H54 (cell line): ENCODE measurements around the gene HOXB1.
"Not testable (repeated sequence)": the region's sequence is repeated elsewhere in the genome, so short reads cannot be mapped to it uniquely, and the experiment has no call there.

ENCODE experiments used
- DNase-seq: peaks from one replicate; pipeline ENCODE4 v3.0.0; 2011; ENCODE audit warnings: low spot score, mixed read lengths; ENCODE audit not compliant: insufficient read length
- FAIRE-seq: peaks from 3 replicates; lab custom pipeline; 2011; peaks lifted over from hg19 to GRCh38; lab: Jason Lieb, UNC
- POLR2A ChIP-seq: IDR thresholded peaks from 2 replicates; pipeline ENCODE4 v1.6.1; 2011; ENCODE audit warnings: low read depth, mild to moderate bottlenecking, low read length

HOXB1 gene

GRCh38 chr17:48519427-48519826 lies 11.4 kb downstream of the HOXB1 start:
- FAIRE-seq (no peak), DNase-seq (no peak)
- no peak for TF ChIP-seq POLR2A

GRCh38 chr17:48517478-48517877 lies 13.3 kb downstream of the HOXB1 start:
- DNase-seq (no peak), FAIRE-seq (no peak)
- no peak for TF ChIP-seq POLR2A

DNA sequence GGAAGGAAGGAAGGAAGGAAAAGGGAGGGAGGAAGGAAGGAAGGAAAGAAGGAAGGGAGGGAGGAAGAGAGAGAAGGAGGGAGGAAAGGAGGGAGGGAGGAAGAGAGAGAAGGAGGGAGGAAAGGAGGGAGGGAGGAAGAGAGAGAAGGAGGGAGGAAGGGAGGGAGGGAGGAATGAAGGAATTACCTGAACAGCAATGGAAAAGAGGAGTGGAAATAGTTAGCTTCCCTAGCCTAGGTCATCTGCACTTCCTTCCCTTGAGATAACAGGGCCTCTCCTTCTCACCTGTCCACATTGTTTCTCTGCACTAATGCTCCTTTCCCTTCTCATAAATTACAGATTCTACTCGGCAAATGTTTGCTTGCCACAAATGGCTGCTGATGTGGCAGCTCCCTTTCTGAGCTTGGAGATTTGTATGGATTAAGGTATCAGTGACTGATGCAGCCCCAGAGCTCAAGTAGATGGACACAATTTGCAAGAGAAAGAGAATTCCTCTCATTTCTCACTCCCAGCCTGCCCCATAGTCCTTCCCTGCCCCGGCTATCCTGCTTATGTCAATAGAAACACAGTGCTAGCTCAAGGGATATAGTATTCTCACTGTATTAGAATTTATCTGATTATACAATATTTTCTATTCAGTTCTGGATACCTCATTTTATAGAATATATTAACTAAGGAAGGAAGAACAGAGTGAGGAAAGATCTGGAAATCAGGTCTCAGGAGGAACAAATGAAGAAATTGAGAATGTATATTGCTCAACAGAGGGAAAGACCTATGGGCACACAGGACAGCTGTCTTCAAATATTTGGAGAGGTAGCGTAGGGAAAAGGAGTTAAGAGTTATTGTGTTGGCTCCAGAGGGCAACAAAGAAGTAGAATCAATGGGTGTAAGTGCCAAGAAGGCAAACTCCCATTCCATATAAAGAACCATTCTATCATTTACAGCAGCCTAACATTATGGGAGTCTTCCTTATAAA lies 14.6 kb downstream of the HOXB1 start:
- FAIRE-seq (no peak), DNase-seq (no peak)
- TF ChIP-seq POLR2A, result no peak

DNA sequence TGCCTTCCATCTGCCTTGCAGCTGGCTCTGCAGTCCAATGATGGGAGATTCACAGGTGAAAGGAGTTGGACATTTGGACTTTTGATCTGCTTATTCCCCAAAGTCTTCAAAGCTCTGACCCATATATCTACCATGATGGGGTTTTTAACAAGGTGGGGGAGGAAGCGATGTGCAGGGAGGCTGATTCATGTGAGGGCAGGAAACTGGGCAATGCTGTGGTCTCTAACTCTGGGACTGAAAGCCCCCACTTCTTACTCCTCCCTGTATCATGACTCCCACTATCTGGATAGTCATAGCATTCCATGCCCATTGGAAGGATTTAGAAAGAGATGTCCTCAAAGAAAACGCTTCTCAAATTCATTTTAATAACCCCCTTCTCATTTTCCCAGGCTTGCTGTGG lies 16.3 kb downstream of the HOXB1 start:
- DNase-seq, result no peak
- no peak for TF ChIP-seq POLR2A
- no peak for FAIRE-seq

DNA sequence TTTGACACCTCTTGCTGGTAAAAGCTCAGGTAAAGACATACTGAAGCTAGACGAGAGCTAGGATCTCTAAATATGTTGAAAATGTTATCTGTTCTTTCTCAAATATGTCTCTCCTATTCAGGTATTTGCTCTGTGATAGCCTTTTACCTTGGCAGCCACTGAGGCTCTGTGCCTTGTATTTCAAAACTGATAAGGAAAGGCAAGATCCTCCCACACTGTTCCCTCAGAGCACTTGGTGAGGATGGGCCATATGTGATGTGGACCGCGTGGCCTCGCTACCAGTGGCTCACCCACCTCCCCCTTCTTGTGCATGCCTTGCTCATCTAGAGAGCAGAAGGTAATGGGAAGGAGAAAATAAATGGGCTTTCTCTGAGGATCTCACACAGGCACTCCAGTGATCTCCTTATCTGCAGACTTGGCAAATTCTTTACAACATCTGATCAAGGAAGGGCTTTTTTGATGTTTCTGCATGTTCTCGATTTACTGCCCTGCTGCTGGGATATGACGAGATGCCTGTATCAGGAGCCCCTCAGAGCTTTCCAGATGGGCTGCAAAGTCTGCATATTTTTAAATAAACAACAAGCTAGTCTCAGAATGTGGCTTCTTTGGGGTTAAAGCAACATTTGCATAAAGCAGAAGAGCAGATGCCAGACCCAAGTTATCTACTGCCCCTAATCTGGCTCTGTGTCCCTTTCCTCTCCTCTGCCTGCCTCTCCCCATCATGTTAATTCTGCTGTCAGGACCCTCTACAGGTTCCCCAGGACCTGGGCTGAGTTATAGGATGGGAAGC lies 16.9 kb downstream of the HOXB1 start:
- no peak for TF ChIP-seq POLR2A
- FAIRE-seq, result no peak
- DNase-seq, result no peak

DNA sequence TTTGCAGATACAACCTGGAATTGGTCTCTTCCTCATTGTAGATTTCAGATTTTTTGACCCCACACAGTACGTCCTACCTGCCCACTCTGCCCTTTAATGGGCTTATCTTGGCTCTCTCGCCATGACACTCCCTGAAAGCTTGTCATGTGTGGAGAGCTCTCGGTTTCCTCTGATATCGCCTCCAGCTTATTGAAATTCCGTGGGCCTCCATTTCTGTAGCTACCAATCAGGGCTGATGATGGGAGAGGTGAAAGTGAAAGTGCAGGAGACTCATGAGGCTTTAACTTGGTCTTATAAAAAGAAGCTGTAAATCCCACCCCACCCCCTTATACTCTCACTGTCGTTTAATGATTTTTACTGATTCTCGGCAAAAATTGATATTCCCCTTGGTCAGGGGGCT lies 17.7 kb downstream of the HOXB1 start:
- DNase-seq, result no peak
- FAIRE-seq, result no peak
- TF ChIP-seq POLR2A, result no peak

GRCh38 chr17:48510761-48511604 lies 19.8 kb downstream of the HOXB1 start:
- DNase-seq (no peak), FAIRE-seq (no peak)
- no peak for TF ChIP-seq POLR2A

DNA sequence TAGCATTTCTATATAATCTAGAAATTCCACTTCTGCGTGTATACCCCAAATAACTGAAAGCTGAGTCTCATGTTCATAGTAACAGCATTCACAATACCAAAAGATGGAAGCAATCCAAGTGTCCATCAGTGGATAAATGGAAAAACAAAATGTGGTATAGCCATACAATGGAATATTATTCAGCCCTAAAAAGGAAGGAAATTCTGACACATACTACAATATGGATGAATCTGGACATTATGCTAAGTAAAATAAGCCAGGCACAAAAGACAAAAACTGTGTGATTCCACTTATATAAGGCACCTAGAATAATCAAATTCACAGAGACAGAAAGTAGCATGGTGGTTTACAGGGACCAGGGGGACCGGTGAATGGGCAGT lies 20.4 kb downstream of the HOXB1 start:
- TF ChIP-seq POLR2A, result no peak
- no peak for FAIRE-seq
- DNase-seq, result no peak

- DNase-seq, FAIRE-seq: not testable (repeated sequence)
Observed at GRCh38 chr17:48509708-48510107, 21.1 kb downstream of the HOXB1 start.

DNA sequence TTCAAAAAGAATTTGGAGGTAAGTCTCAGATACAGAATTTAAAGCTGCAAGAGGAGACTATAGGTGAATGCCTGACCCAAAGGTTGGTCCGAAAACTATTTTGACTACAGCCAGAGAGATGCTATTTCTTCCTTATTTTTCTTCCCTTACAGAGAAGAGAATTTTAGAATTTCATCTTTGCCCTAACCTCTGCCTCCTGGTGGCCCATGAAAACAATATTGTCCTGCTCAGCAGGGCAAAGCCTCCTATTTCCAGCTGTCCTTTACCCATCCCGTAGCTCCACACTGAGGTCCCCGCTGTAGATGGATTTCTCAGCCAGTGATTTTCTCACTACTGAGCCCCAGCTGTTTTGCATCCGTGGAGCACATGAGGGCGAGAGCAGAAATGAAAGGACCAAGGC lies 24.6 kb downstream of the HOXB1 start:
- DNase-seq (no peak), FAIRE-seq (no peak)
- TF ChIP-seq POLR2A, result no peak

- DNase-seq (peak; percentile 72), FAIRE-seq (peak; percentile 93)
- TF ChIP-seq POLR2A, result no peak
Observed at GRCh38 chr17:48505788-48506187, 25.0 kb downstream of the HOXB1 start.

- no peak for FAIRE-seq
- DNase-seq, result no peak
- no peak for TF ChIP-seq POLR2A
Observed at GRCh38 chr17:48504953-48505352, 25.9 kb downstream of the HOXB1 start.

GRCh38 chr17:48503747-48504146 lies 27.1 kb downstream of the HOXB1 start:
- no peak for FAIRE-seq
- no peak for TF ChIP-seq POLR2A

More at GRCh38 chr17:48503747-48504146, 27.1 kb downstream of the HOXB1 start:
- no peak for DNase-seq
